Mesenchymal stem cell (in vitro differentiated cells and primary cell): ENCODE measurements around the gene PARD3.
A peak's percentile ranks its signal among the peaks of the same experiment; 100 is the strongest.

Experiments used
- DNase-seq: peaks from one replicate; pipeline ENCODE4 v3.0.0-alpha.2; 2013
- H2AFZ ChIP-seq: one replicate; pipeline ENCODE4 v1.6.1; 2013; ENCODE audit warnings: low read depth, mild to moderate bottlenecking, control low read depth, inconsistent platforms, low read length, moderate library complexity
- H2AK5ac ChIP-seq: 2 replicates; pipeline ENCODE4 v1.6.1; 2013; ENCODE audit warnings: low read length, moderate library complexity, mild to moderate bottlenecking, inconsistent platforms; ENCODE audit not compliant: severe bottlenecking
- H2BK120ac ChIP-seq: one replicate; pipeline ENCODE4 v1.6.1; 2013; ENCODE audit warnings: low read depth, mild to moderate bottlenecking, inconsistent platforms, low read length, moderate library complexity
- H2BK12ac ChIP-seq, 2 experiments: one replicate each; pipeline ENCODE4 v1.6.1; 2013; ENCODE audit warnings: inconsistent platforms in 2 of 2, low read length in 2 of 2, mild to moderate bottlenecking in 2 of 2, moderate library complexity in 2 of 2, control low read depth in 1 of 2
- H2BK15ac ChIP-seq: one replicate; pipeline ENCODE4 v1.6.1; 2013; ENCODE audit warnings: mild to moderate bottlenecking, low read depth, inconsistent platforms; ENCODE audit not compliant: poor library complexity, severe bottlenecking
- H2BK5ac ChIP-seq: 2 replicates; pipeline ENCODE4 v1.6.1; 2013; ENCODE audit warnings: low read depth, mild to moderate bottlenecking, low read length, control low read depth, inconsistent platforms; ENCODE audit not compliant: poor library complexity, severe bottlenecking
- H3K14ac ChIP-seq, 2 experiments: one replicate each; pipeline ENCODE4 v1.6.1; 2013; ENCODE audit warnings: inconsistent platforms in 2 of 2, low read length in 2 of 2, control low read depth in 1 of 2, mild to moderate bottlenecking in 1 of 2, moderate library complexity in 1 of 2
- H3K18ac ChIP-seq, 2 experiments: one replicate each; pipeline ENCODE4 v1.6.1; 2013; ENCODE audit warnings: inconsistent platforms in 2 of 2, low read length in 2 of 2, control low read depth in 1 of 2, low read depth in 1 of 2, mild to moderate bottlenecking in 1 of 2
- H3K23ac ChIP-seq, 2 experiments: one replicate each; pipeline ENCODE4 v1.6.1; 2013; ENCODE audit warnings: inconsistent platforms in 2 of 2, low read length in 2 of 2, mild to moderate bottlenecking in 2 of 2, moderate library complexity in 2 of 2, control low read depth in 1 of 2
- H3K27ac ChIP-seq: 2 replicates; pipeline ENCODE4 v1.5.1; 2013; ENCODE audit warnings: mild to moderate bottlenecking, moderate library complexity, low read length, control low read depth, inconsistent platforms; ENCODE audit not compliant: poor library complexity, severe bottlenecking
- H3K27me3 ChIP-seq, 2 experiments: 2 replicates each; pipeline versions ENCODE4 v1.6.1 to v1.7.0; 2013; ENCODE audit warnings: low read length in 2 of 2, mild to moderate bottlenecking in 2 of 2, moderate library complexity in 2 of 2, control low read depth in 1 of 2, inconsistent platforms in 1 of 2; ENCODE audit not compliant: control insufficient read depth in 1 of 2, insufficient read depth in 1 of 2
- H3K36me3 ChIP-seq, 2 experiments: 2 replicates each; pipeline versions ENCODE4 v1.6.1 to v1.7.0; 2013; ENCODE audit warnings: low read length in 2 of 2, control low read depth in 1 of 2, inconsistent platforms in 1 of 2, low read depth in 1 of 2, mild to moderate bottlenecking in 1 of 2; ENCODE audit not compliant: insufficient read depth in 2 of 2, control insufficient read depth in 1 of 2
- H3K4ac ChIP-seq, 2 experiments: one replicate each; pipeline ENCODE4 v1.6.1; 2013; ENCODE audit warnings: inconsistent platforms in 2 of 2, low read length in 2 of 2, mild to moderate bottlenecking in 2 of 2, moderate library complexity in 2 of 2, control low read depth in 1 of 2, low read depth in 1 of 2
- H3K4me1 ChIP-seq: 2 replicates; pipeline ENCODE4 v1.6.1; 2013; ENCODE audit warnings: low read depth, low read length, control low read depth; ENCODE audit not compliant: control insufficient read depth, insufficient read depth
- H3K4me2 ChIP-seq: 2 replicates; pipeline ENCODE4 v1.6.1; 2013; ENCODE audit warnings: low read length, mild to moderate bottlenecking, inconsistent platforms; ENCODE audit not compliant: poor library complexity, severe bottlenecking
- H3K4me3 ChIP-seq, 2 experiments: 2 replicates each; pipeline versions ENCODE4 v1.5.1 to v1.7.0; 2013; ENCODE audit warnings: low read length in 2 of 2, mild to moderate bottlenecking in 2 of 2, control low read depth in 1 of 2, low read depth in 1 of 2; ENCODE audit not compliant: insufficient read depth in 1 of 2
- H3K79me1 ChIP-seq: replicated peaks from 2 replicates; pipeline ENCODE4 v1.6.1; 2013; ENCODE audit warnings: mild to moderate bottlenecking, control low read depth, low read length, inconsistent platforms; ENCODE audit not compliant: poor library complexity, severe bottlenecking
- H3K9ac ChIP-seq: 2 replicates; pipeline ENCODE4 v1.7.0; 2013; ENCODE audit warnings: mild to moderate bottlenecking, low read length, moderate library complexity
- H3K9me3 ChIP-seq: 2 replicates; pipeline ENCODE4 v1.7.0; 2013; ENCODE audit warnings: mild to moderate bottlenecking, low read length; ENCODE audit not compliant: control insufficient read depth
- H4K8ac ChIP-seq: one replicate; pipeline ENCODE4 v1.6.1; 2013; ENCODE audit warnings: inconsistent platforms, mild to moderate bottlenecking, low read length, moderate library complexity
- H4K91ac ChIP-seq: one replicate; pipeline ENCODE4 v1.6.1; 2013; ENCODE audit warnings: mild to moderate bottlenecking, low read length, inconsistent platforms
- WGBS: methylation state at CpG from one replicate; pipeline ENCODE4 v1.1.7; 2013; ENCODE audit warnings: mixed read lengths; 5-methylcytosine and 5-hydroxymethylcytosine counted together

Gene PARD3

DNA sequence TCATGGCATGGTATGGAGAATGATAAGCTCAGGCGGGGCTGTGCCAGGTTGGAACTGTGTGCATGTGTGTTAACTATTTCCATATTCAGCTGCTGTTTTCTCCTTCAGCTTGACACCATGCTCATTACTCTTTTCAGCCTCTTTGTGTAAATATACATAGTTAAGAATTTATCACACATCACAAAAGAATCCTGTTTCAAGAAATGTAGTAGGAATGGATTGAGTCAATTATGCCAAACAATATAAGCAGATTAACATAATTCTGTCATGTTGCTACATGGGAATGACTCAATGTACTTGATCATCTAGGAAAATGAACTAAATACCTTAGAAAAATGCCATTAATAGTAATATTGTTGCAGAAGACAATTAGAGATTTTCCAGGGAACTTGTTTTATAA is 687.4 kb downstream of the PARD3 start:
- H3K4ac ChIP-seq = no peak overlapping the region
- no peak overlapping the region for H3K4me2 ChIP-seq
- no peak overlapping the region for H3K27ac ChIP-seq
- no peak overlapping the region for H3K9ac ChIP-seq
- H3K79me1 ChIP-seq = peaks cover 9% of the 10 kb centered on the region
- H3K18ac ChIP-seq = no peak overlapping the region
- DNase-seq = no peak
- WGBS = 100% methylated on average over 1 of the region's 1 CpG
- no peak overlapping the region for H2BK5ac ChIP-seq
- peaks cover 3 to 8% of the 10 kb centered on the region in 2 experiments for H3K36me3 ChIP-seq
- H3K9me3 ChIP-seq = no peaks in the 10 kb centered on the region
- H3K23ac ChIP-seq = no peak overlapping the region
- H3K4me3 ChIP-seq = no peak overlapping the region
- H3K14ac ChIP-seq = no peak overlapping the region
- H2AK5ac ChIP-seq = no peak overlapping the region
- H3K4me1 ChIP-seq = peaks cover 1% of the 10 kb centered on the region
- H2BK120ac ChIP-seq = no peak overlapping the region
- H3K27me3 ChIP-seq = no peaks in the 10 kb centered on the region
- no peak overlapping the region for H2BK15ac ChIP-seq
- no peak overlapping the region for H2AFZ ChIP-seq
- H4K8ac ChIP-seq = no peak overlapping the region
- no peak overlapping the region for H2BK12ac ChIP-seq
- no peak overlapping the region for H4K91ac ChIP-seq

- Histone ChIP-seq H2BK12ac (no peak overlapping the region), H3K4me2 (no peak overlapping the region)
- WGBS = 100% methylated on average over 1 of the region's 1 CpG
These were observed 688.5 kb downstream of the PARD3 start for GRCh38 chr10:34126371-34127151.

DNA sequence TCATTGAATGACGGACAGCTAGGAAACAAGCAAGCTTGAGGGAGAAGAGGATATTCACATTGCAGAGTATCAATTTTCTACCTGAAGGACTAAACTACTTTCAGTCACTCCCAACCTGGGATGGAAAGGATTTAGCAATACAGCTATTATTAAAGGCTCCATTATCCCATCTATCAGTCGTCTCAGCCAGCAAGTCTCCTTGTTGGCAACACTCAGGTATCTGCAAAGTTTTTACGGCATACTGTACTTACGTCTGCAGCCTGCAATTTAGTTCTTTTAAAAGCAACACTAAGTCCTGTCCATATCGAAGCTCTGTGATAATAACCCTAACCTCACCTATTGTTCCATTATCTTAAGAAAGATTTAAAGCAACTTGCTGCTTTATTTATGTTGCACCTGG is 689.4 kb downstream of the PARD3 start:
- 75% methylated on average over 5 of the region's 5 CpGs for WGBS
- Histone ChIP-seq H3K4ac (no peak overlapping the region), H2AK5ac (no peak overlapping the region), H3K23ac (no peak overlapping the region), H3K4me2 (no peak overlapping the region), H2BK5ac (no peak overlapping the region), H4K91ac (no peak overlapping the region), H3K9me3 (no peaks in the 10 kb centered on the region), H3K36me3 (peaks cover 3 to 4% of the 10 kb centered on the region in 2 experiments), H3K9ac (no peak overlapping the region), H2BK12ac (no peak overlapping the region), H3K18ac (no peak overlapping the region), H3K79me1 (peaks cover 4% of the 10 kb centered on the region), H2BK15ac (no peak overlapping the region), H3K4me1 (peaks cover 1% of the 10 kb centered on the region), H3K27ac (no peak overlapping the region), H3K14ac (no peak overlapping the region), H3K27me3 (no peaks in the 10 kb centered on the region), H2BK120ac (no peak overlapping the region), H4K8ac (no peak overlapping the region), H2AFZ (no peak overlapping the region), H3K4me3 (no peak overlapping the region)
- no peak for DNase-seq

More at GRCh38 chr10:34126371-34127151, 688.5 kb downstream of the PARD3 start:
- H3K4me3 ChIP-seq = no peak overlapping the region
- H2BK5ac ChIP-seq = no peak overlapping the region
- H3K23ac ChIP-seq = no peak overlapping the region
- H3K4me1 ChIP-seq = peaks cover 1% of the 10 kb centered on the region
- H4K91ac ChIP-seq = no peak overlapping the region
- H3K27me3 ChIP-seq = no peaks in the 10 kb centered on the region
- no peak overlapping the region for H3K4ac ChIP-seq
- H3K9me3 ChIP-seq = no peaks in the 10 kb centered on the region
- H3K79me1 ChIP-seq = peaks cover 6% of the 10 kb centered on the region
- no peak overlapping the region for H3K14ac ChIP-seq
- H2AFZ ChIP-seq = no peak overlapping the region
- no peak overlapping the region for H3K9ac ChIP-seq
- no peak overlapping the region for H2AK5ac ChIP-seq
- no peak overlapping the region for H3K27ac ChIP-seq
- no peak overlapping the region for H3K18ac ChIP-seq
- no peak overlapping the region for H4K8ac ChIP-seq
- no peak overlapping the region for H2BK15ac ChIP-seq
- H2BK120ac ChIP-seq = no peak overlapping the region
- DNase-seq = no peak
- H3K36me3 ChIP-seq = peaks cover 3 to 6% of the 10 kb centered on the region in 2 experiments

- Histone ChIP-seq H2BK120ac (no peak overlapping the region), H3K79me1 (peaks cover 6% of the 10 kb centered on the region), H3K4ac (peak overlapping the region in 1 of 2 experiments; percentile 15), H3K23ac (no peak overlapping the region), H3K4me2 (no peak overlapping the region), H2BK15ac (no peak overlapping the region), H3K27me3 (no peaks in the 10 kb centered on the region), H3K36me3 (peaks cover 0 to 4% of the 10 kb centered on the region in 2 experiments), H3K4me1 (peaks cover 1% of the 10 kb centered on the region), H4K8ac (no peak overlapping the region), H3K27ac (no peak overlapping the region), H3K14ac (no peak overlapping the region), H3K18ac (no peak overlapping the region), H2BK5ac (no peak overlapping the region), H4K91ac (no peak overlapping the region), H3K9ac (no peak overlapping the region), H3K4me3 (no peak overlapping the region), H2AFZ (no peak overlapping the region), H2BK12ac (no peak overlapping the region), H3K9me3 (no peaks in the 10 kb centered on the region), H2AK5ac (no peak overlapping the region)
- DNase-seq = no peak
- WGBS = 31% methylated on average over 3 of the region's 6 CpGs
These were observed 690.5 kb downstream of the PARD3 start for GRCh38 chr10:34124522-34125035.
